Measurements from ENCODE around the gene CHCT1.
"Not testable (repeated sequence)": the region's sequence is repeated elsewhere in the genome, so short reads cannot be mapped to it uniquely, and the experiment has no call there.

The CHCT1 gene

GRCh38 chr17:60430561-60430960 lies 8.3 kb downstream of the CHCT1 start:
- H3K4me3 ChIP-seq (ENCODE audit: low read length); H3K36me3 ChIP-seq (ENCODE audit: control insufficient read depth, low read length); H4K20me1 ChIP-seq (ENCODE audit: control insufficient read depth, insufficient read depth, low read depth, low read length); H3K9me3 ChIP-seq (ENCODE audit: control insufficient read depth, insufficient read depth, low read length); H3K4me1 ChIP-seq (ENCODE audit: control insufficient read depth, low read length); H3K27ac ChIP-seq (ENCODE audit: low read depth, low read length); H3K27me3 ChIP-seq (ENCODE audit: control insufficient read depth, low read length); H3K4me2 ChIP-seq (ENCODE audit: low read length); H3K79me2 ChIP-seq (ENCODE audit: control insufficient read depth, low read length); H3F3A ChIP-seq (ENCODE audit: control insufficient read depth, insufficient read depth); H3K9me2 ChIP-seq (replicated peaks; ENCODE audit: control insufficient read depth, low read length): not testable (repeated sequence)

DNA sequence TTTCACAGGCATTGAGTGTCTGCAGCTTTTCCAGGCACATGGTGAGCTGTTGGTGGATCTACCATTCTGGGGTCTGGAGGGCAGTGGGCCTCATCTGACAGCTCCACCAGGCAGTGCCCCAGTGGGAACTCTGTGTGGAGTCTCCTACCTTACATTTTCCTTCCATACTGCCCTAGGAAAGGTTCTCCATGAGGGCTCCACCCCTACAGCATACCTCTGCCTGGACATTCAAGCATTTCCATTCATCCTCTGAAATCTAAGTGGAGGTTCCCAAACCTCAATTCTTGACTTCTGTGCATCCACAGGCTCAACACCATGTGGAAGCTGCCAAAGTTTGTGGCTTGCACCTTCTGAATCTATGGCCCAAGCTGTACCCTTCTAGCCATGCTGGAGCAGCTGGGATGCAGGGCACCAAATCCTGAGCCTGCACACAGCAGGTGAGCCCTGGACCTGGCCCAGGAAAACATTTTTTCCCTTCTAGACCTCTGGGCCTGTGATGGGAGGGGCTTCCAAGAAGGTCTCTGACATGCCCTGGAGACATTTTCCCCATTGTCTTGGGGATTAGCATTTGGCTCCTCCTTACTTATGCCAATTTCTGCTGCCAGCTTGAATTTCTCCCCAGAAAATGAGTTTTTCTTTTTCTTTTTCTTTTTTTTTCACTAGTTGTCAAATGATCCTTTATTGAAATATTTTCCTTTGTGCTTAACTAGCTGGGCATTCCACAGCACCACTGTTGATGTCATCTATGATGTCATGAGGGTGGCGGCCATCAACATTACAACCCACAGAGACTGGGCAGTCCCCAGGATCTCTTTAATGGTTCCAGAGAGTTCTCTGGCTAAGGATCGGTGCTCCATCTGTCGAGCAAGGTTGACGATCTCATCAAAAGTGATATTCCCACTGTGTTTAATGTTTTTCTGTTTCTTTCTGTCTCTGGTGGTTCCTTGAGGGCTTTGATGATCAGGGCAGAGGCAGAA lies 11.0 kb downstream of the CHCT1 start:
- not testable (repeated sequence) for H3K9me2 ChIP-seq (replicated peaks; ENCODE audit: control insufficient read depth, low read length); H3F3A ChIP-seq (ENCODE audit: control insufficient read depth, insufficient read depth); H3K27ac ChIP-seq (ENCODE audit: low read depth, low read length); H3K4me3 ChIP-seq (ENCODE audit: low read length); H3K79me2 ChIP-seq (ENCODE audit: control insufficient read depth, low read length); H4K20me1 ChIP-seq (ENCODE audit: control insufficient read depth, insufficient read depth, low read depth, low read length); H3K36me3 ChIP-seq (ENCODE audit: control insufficient read depth, low read length); H3K4me2 ChIP-seq (ENCODE audit: low read length); H3K4me1 ChIP-seq (ENCODE audit: control insufficient read depth, low read length); H3K27me3 ChIP-seq (ENCODE audit: control insufficient read depth, low read length); H3K9me3 ChIP-seq (ENCODE audit: control insufficient read depth, insufficient read depth, low read length)

DNA sequence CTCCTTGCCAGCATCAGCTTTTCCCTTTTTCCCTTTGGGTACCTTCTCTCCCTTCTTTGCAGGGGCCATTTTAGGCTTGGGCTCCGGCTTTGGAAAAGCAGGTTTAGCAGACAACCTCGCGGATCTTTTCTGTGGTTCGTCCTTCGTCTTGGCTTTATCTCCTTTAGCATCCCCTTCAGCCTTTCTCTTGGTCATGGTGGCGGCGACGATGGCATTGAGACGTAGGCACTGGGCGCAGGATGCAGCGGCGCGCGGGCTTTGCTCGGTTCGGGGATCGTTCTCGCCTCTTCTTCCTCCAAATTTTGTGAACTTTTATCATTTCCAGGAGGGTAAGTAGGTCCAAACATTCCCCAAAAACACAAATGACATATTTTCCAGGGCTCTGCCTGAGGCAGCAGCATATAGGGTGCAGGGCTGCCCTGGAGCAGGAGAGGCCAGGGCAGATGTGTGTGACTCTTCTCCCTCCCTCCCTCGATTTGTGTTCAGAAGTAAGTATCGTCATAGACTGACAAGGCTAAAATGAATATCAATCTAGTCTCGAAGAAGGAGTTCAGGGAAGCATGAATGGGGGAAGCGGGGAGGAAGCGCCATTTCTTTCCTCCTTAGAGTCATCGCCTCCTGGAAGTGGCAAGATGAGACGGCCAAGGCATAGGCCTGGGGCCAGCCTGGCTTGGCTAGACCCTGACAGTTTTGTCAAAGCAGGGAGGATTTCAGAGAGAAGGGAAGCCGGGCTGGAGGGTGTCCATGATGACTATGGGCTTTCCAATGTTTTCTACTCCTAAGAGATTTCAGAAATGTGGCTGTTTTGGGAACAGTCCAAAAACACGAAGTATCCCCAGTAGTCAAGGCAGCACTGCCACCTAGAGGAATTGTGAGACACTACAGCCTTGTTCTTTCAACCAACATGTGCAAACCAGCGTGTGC lies 13.2 kb downstream of the CHCT1 start:
- no peak overlapping the region for H3K4me2 ChIP-seq (ENCODE audit: low read length)
- no peaks in the 10 kb centered on the region for H3K4me1 ChIP-seq (ENCODE audit: control insufficient read depth, low read length)
- TF ChIP-seq CTCF (IDR thresholded peaks at IDR 0.05; ENCODE audit: low read depth, low read length, poor library complexity, severe bottlenecking) (peak; percentile 94), EZH2phosphoT487 (IDR thresholded peaks at IDR 0.05; ENCODE audit: borderline replicate concordance, low read length) (no peak)
- H3F3A ChIP-seq (ENCODE audit: control insufficient read depth, insufficient read depth), result no peaks in the 10 kb centered on the region
- no peaks in the 10 kb centered on the region for H4K20me1 ChIP-seq (ENCODE audit: control insufficient read depth, insufficient read depth, low read depth, low read length)
- no peaks in the 10 kb centered on the region for H3K9me2 ChIP-seq (replicated peaks; ENCODE audit: control insufficient read depth, low read length)
- no peak overlapping the region for H3K4me3 ChIP-seq (ENCODE audit: low read length)
- no peaks in the 10 kb centered on the region for H3K36me3 ChIP-seq (ENCODE audit: control insufficient read depth, low read length)
- H3K9me3 ChIP-seq (ENCODE audit: control insufficient read depth, insufficient read depth, low read length), result peaks cover 8% of the 10 kb centered on the region; the same call in 1 of the 2 replicates
- H3K27me3 ChIP-seq (ENCODE audit: control insufficient read depth, low read length), result peaks cover 3% of the 10 kb centered on the region; the same call in 1 of the 2 replicates
- H3K79me2 ChIP-seq (ENCODE audit: control insufficient read depth, low read length), result no peaks in the 10 kb centered on the region
- H3K27ac ChIP-seq (ENCODE audit: low read depth, low read length), result no peak overlapping the region

DNA sequence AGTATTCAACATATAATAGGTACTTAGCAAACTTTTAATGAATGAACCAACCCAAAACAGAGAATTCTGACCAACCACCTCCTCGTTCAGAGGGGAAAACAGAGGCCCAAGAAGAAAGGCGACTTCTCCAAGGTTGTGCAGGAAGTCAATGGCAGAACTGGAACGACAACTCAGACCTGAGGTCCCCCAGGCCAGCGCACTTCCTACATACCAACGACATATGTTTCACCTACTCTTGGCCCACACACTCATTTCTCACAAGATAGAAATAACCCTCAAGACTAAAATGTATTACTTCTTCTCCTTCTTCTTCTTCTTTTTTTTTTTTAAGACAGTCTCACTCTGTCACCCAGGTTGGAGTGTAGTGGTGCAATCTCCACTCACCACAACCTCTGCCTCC lies 14.4 kb downstream of the CHCT1 start:
- no peak for TF ChIP-seq EZH2phosphoT487 (IDR thresholded peaks at IDR 0.05; ENCODE audit: borderline replicate concordance, low read length)
- no peak for TF ChIP-seq CTCF (IDR thresholded peaks at IDR 0.05; ENCODE audit: low read depth, low read length, poor library complexity, severe bottlenecking)
- H3K4me1 ChIP-seq (ENCODE audit: control insufficient read depth, low read length), result no peaks in the 10 kb centered on the region
- no peak overlapping the region for H3K27ac ChIP-seq (ENCODE audit: low read depth, low read length)
- no peak overlapping the region for H3K4me2 ChIP-seq (ENCODE audit: low read length)
- H3K27me3 ChIP-seq (ENCODE audit: control insufficient read depth, low read length), result peaks cover 1% of the 10 kb centered on the region; the same call in 1 of the 2 replicates
- H4K20me1 ChIP-seq (ENCODE audit: control insufficient read depth, insufficient read depth, low read depth, low read length), result no peaks in the 10 kb centered on the region
- H3K36me3 ChIP-seq (ENCODE audit: control insufficient read depth, low read length), result no peaks in the 10 kb centered on the region
- no peak overlapping the region for H3K4me3 ChIP-seq (ENCODE audit: low read length)
- H3K9me2 ChIP-seq (replicated peaks; ENCODE audit: control insufficient read depth, low read length), result no peaks in the 10 kb centered on the region
- H3K79me2 ChIP-seq (ENCODE audit: control insufficient read depth, low read length), result no peaks in the 10 kb centered on the region
- peaks cover 8% of the 10 kb centered on the region; the same call in 1 of the 2 replicates for H3K9me3 ChIP-seq (ENCODE audit: control insufficient read depth, insufficient read depth, low read length)
- no peaks in the 10 kb centered on the region for H3F3A ChIP-seq (ENCODE audit: control insufficient read depth, insufficient read depth)
